GOT3 (cell line): ENCODE results near the gene DISC1.
"Not testable (repeated sequence)": the region's sequence is repeated elsewhere in the genome, so short reads cannot be mapped to it uniquely, and the experiment has no call there.

Source experiments
- DNase-seq: peaks from one replicate; lab custom pipeline; 2025; ENCODE audit warnings: mixed read lengths; lab: John Stamatoyannopoulos, UW

Gene DISC1

DNA sequence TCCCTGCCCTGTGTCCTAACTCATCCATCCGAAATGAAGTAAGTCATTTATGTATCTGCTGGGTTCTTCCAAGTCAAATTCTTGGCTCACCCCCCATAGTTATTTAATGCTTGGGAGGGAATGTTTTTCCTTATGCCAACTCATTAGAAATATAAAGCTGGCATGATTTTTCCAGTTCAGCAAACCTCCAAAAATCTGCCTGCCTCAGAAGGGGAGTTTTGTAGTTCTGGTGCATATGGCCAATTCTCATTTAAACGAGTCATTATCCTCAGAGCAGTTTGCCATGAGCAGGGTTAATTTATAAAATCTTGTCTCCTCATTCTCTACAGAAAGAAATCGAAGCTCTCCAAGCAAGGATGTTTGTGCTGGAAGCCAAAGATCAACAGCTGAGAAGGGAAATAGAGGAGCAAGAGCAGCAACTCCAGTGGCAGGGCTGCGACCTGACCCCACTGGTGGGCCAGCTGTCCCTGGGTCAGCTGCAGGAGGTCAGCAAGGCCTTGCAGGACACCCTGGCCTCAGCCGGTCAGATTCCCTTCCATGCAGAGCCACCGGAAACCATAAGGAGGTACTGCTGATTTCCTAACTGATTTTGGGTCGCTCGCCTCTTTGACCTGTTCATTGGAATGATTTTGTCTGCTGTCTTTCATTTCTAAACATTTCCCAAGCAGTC is 144.1 kb downstream of the DISC1 start:
- no peak for DNase-seq

DNA sequence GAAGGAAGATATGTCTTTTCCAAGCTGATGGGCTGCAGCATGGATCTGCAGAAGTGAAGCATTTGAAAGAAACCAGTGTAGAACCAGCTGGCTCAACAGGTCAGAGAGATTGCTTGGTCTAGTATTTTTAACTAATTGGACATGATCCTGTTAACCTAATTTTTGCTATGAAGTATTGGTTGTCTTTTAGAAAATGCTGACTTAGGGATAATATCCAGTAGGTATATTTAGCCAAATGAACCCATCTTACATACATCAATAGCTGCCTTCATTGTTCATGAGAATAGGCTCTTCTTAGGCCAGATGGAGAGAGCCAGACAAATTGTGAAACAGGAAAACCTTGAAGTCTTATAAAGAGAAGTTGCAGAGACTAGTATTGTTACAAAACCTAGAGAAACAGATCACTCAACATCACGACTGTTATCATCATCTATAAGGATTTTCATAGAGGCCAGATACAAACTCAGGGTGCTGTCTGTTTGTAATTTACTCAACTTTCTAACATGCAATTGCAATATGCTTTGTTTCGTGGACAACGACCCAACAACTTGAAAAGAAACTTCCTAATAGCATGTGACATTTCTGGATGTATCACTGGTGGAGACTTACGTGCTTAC is 148.2 kb downstream of the DISC1 start:
- DNase-seq: no peak

DNA sequence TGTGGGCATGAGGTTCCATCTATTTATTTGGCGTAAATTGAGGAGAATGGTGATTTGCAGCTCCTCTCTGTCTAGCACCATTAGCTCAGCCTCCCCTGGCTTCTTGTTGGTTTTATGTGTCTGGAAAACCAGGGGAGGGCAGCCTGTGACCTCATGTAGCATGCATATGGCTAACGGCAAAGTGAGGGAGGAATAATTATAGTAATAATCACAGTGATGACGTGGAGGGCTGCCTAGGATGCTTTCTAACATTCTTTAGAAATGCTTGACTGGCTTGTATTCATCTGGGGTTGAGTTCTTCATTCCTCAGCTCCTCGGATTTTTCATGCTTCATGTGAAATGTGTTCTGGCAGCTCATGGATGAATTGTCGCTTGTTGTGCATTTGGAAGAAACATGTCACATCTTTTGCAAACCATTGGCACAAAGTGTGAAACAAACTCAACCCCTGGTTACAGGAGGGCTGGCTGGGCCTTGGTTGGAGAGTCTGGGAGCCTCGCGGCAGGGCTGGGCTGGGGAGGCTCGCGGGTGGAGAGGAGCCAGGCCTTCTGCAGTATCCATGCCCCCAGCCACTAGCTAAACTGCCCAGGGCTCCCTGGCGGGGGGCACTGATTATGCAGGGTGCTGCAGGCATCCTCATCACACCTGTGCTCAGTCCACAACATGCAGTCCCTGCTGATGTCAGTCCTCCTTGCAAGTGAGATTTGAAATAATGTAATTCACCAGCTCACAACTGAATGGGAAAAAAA is 149.6 kb downstream of the DISC1 start:
- no peak for DNase-seq

DNA sequence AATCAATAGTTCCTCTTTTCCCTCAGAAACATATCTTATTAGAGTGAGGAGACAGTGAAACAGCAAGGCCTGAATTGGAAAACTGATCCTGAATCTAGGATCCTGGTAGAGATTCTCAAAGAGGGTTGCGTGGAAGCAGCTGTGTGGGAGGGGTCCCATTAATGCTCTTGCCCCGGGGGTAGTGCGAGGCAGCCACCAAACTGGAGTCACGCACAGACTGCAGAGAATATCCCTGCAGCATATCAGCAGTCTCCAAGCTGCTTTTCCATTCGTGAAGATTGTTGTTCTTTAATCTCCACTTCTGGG is 150.1 kb downstream of the DISC1 start:
- no peak for DNase-seq

DNA sequence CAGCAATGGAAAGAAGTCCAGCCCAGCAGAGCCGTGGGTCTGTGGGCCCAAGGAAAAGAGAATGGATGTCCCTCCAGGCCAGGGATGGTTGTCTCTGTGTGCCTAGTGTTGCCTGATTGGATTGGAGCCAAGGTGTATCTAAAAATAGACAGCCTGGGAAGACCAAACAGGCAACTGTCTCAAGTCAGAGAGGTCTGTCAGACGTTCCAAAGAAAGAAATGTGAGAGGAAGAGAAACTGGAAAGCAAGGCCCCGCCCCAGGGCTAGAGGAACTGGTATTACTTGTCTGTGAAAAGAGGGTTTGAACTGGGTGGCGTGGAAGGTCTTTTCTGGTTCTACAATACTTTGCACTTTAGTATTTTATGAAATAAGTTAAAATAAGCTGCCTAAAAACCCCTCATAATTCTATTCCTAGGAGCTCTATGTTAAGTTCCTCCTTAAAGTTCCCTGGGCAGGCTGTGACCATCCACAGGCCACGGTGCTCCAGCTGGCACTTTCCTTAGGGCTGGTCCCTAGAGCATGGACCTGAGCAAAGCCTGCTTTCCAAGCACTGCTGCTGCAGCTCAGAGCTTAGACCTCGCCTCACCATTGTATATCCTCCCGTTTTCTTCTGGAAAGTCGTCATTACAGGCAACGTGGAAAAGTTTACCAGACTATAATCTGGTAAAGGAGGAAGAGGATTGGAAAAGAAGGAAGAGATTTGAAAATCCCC is 151.6 kb downstream of the DISC1 start:
- no peak for DNase-seq

DNA sequence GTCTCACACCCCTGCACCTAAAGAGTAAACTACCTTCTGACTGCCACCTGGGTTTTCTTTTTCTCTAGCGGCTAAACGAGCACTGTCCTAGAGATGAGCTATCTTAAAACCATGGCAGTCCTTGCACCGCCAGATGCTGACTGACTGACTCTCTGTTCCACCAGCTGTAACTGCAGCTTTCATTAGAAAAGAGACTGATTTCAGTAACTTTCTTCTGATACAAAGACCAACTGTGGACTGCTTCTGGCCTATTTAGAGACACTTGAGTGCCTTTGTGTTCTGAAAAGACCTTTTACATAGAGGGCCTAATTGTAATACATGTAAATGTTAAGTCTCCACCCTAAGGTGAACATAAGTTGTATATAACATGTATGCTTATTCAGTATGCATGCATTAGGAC is 152.5 kb downstream of the DISC1 start:
- no peak for DNase-seq

DNA sequence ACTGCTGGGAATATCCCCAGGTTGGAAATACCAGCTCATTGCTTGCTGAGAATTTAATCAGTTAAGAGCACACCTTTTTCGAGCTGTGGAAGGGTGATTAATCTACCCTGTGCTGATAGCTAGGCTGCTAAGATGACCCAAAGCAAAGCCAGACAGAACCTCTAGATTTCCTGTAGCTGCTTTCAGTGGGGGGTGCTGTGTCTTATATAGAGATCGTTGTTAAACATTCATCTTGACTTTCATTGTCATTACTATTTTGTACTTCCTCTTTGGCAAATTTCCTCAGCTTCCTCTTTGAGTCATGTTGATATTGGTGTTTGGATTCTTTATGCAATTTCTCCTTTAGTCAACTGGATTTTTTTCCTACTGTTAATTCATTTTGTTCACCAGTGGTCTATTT is 155.3 kb downstream of the DISC1 start:
- no peak for DNase-seq

DNA sequence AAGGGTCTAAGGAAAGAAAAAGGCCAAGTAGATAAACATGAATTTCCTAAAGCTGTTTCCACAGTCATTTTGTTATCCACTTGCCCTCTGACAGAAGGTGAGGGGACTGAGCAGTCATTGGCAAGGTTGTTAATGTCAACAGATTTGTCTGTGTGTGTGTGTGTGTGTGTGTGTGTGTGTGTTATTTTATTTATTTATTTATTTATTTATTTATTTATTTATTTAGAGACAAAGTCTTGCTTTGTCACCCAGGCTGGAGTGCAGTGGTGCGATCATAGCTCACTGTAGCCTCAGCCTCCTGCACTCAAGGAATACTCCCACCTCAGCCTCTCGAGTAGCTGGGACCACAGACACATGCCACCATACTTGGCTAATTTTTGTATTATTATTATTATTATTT is 158.5 kb downstream of the DISC1 start:
- DNase-seq: not testable (repeated sequence)

DNA sequence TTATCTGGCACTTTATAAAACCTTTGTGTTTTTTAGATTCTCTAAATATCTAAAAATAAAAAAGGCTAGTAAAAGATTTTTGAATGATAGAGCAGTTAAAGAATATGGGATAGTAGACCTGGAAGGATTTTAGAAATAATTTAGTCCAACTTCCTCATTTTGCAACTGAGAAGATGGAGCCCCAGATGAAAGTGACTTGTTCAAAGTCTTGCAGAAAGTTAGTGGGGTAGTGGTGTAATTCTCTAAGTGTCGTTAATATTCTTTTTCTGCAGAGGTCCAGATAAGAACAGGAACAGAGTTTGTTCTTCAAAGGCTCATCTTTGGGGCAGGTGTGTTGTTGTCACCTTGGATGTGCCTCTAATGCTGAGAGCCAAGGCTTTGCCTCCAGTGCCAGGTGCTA is 159.5 kb downstream of the DISC1 start:
- DNase-seq: no peak

DNA sequence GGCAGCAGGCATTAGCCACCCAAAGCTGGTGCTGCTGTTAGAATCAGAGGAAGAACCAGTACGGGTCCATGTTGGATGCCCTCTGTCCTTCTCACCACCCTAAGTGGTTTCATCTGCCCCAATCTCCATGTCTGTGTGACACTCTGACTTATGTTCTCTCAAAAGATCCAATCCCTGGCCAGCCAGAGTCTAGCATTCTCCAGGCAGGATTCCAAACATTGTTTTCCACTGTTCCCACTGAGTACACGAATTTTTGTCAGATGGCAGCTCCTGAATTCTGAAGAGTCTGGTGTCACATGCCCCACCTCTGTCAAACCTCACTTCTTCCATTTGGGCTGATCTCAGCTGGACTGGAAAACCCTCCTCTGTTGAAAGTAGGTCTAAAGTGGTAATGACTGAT is 166.0 kb downstream of the DISC1 start:
- DNase-seq: no peak

DNA sequence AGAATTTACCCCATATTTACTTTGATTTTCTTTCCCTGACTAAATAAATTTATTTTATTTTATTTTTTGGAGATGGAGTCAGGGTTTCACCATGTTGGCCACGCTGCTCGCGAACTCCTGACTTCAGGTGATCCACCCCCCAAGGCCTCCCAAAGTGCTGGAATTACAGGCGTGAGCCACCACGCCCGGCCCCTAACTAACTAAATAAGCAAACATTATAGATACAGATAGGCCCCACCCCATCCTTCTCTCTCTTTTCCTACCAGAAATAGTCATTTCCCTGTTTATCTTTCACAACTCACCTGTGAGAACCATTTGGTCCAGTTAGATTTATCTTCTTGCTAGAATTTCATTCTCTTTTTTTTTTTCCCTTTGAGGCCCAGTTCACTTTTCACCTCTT is 167.3 kb downstream of the DISC1 start:
- DNase-seq: no peak

DNA sequence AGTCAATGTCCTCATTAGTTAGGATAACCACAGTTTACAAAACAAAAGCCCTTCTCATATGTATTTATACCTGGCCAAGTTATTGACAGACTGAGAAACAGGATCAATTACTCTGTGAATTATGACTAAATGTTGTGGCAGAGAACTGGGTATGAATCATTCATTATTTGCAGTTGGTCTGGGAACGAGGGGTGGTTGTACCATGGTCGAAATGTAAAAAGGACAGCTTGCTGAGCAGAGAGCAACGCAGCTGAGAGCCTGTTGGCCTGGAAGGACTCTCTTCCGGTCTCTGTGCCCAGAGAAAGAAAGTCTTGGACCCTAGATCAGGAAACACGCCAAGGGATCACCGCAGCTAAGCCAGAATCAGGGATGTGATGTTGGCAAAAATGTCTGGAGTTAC is 169.6 kb downstream of the DISC1 start:
- DNase-seq: no peak

DNA sequence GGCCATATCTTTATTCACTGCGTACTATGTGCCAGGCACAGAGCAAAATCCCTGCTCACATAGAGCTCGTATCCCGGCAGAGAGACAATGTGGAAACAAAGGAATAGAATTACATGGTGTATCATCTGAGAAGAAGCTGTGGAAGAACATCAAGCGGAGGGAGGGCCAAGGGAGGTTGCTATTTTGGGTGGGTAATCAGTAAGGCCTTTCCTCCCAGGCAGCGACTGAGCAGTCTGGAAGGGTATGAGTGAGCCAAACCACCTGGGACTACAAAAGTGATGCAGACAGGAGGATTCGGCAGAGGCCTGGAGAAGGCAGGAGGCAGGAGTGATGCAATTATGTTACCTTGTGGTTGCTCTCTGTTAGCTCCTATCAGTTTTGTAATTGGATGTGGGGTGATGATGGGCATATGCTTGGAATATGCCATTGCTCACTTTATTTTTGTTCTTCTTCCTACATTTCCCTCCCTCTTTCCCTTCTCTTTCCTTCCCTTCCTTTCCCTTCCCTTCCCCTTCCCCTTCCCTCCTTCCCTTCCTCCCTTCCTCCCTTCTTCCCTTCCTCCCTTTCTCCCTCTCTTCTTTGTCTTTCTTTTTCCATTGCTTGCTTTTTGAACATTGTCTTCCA is 172.9 kb downstream of the DISC1 start:
- DNase-seq: no peak

DNA sequence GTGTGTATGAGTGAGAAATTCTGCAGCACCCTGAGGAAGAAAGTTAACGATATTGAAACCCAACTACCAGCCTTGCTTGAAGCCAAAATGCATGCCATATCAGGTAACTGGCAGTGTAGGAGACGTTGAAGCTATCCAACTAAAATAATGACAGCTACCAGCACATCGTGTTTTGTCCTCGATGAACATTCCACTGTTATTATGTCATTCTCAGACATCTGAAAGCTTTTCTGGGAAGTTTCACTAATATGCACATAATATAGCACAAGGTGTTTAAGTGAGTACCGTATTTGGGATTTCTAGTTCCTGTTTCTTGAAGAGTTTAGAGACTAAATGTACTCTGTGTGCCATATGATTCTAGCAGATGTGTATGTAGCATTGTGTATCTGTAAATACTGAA is 173.5 kb downstream of the DISC1 start:
- DNase-seq: no peak

DNA sequence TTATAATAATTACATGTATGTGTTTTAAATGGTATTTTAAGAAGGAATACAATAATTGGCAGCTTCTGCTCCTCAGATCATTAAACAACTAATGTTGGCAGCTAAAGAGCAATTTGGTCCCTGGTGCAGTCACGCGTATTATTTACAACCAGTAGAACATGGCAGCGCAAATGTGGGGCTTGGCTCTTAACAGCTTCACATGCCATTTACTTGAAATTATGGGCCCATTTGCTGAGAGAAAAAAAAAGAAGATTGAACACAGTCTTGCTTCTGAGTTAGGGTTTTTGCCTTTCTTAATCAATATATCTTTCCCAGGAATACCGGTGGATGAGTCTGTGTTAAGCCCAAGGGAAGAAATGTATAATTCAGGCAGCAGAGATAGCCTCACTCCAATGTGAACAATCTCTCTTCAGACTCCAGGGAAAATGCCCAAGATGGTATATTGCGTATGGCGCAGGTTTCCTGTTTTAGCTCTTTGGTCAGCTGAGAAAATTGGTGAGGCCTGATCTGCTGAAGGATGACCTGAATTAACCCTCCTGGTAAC is 174.5 kb downstream of the DISC1 start:
- DNase-seq: no peak

DNA sequence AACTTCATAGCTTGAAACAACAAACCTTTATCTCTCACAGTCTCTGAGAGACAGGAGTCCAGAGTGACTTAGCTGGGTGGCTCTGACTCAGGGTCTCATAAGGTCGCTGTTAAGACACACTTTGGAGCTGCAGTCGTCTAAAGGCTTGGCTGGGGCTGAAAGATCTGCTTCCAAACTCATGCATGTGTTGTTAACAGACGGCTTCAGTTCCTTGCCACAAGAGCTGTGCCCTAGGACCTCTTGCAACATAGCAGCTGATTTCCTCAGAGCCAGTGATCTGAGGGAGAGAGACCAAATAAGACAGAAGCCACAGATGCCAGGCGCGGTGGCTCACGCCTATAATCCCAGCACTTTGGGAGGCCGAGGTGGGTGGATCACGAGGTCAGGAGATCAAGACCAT is 176.8 kb downstream of the DISC1 start:
- DNase-seq: no peak

DNA sequence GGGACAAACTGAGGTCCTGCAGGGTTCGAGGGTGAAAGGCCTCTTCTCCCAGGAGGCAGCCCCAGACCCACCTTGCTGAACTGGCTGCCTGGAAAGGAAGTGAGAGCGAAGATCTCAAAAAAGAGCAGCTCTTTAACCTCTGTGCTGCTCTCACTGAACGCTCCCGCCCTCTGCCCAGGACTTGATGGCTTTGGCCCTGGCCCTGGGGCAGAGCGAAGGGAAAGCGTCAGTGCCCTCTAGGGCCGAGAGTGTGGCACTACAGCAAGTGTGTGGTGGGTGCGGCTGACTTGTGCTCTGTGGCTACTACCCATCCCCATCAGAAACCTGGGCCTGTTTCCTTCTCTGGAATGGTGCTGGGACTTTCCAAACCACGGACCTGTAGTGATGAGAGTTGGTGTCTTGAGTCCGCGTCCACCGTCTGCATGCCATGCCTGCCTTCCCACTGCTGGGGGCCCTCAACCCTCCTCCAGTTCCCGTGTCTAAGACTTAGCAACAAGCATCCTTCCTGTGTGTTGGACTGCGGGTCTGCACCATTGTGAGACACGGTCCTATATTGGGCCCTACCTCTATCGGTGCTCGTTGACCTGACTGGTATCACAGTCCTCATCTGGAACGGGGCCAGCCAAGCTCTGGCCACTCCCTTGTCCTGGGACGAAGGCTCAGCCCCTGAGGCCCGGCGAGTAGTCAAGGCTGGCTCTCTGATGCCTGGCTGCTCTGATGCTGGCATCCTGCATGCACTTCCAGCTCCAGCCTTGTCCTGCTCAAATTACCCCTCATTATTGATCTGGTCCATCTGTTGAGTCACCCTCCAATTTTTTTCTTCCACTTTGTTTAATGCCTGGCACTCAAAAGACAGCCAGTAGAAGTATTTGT is 180.3 kb downstream of the DISC1 start:
- no peak for DNase-seq

DNA sequence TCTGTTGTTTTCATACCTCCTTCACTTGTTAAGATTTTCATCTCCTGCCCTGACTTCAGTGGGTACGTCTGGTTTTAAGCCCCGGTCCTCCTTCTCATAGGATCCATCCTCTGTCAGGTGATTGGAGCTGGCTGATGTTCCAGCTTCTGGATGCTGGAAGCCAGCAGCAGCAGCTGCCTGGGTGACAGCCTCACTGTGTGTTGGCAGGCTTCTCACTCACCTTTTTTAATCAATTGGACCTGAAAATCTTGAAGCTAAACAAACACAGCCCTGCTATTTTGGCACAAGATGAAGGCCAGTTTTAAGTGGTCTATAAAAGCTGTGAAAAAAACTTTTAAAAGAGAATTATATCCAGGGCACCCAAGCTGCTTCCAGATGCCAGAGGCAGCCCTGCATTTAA is 181.0 kb downstream of the DISC1 start:
- DNase-seq: no peak

DNA sequence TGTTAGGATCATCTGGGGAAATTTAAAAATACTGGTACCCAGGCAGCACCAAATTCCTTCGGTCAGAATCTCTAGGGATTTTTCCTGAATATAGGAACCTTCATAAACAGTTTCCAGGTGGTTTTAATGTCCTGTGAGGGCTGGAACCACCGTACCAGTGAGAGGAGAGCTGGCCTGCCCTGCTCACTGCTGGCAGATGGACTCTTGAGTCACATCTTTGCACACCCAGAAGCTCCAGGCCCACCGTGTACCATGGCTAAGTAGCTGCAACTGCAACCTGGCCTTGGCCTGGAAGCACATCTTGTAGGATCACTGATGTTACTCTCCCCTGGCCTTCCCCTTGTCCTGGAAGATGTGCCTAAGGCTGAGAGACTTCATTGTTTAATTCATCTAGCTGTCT is 181.5 kb downstream of the DISC1 start:
- no peak for DNase-seq

DNA sequence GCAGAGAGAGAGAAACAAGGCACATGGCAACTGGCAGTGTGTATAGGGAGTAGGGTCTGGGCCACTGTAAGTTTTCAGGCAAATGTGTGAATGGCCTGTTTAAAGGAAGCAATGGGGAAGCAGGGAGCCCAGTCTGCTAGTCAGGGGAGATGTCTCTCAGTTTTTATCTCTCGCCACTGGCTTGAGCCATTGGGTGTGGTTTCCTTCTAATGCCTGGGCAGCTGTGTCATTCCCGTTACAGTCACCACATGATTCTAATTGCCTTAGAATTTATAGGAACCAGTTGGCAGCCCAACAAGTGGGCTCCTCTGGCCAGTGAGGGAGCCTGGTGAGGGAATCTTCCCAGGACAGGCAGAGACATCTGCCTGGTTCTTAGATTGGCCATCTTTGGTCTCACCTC is 182.4 kb downstream of the DISC1 start:
- DNase-seq: peak; percentile 56

DNA sequence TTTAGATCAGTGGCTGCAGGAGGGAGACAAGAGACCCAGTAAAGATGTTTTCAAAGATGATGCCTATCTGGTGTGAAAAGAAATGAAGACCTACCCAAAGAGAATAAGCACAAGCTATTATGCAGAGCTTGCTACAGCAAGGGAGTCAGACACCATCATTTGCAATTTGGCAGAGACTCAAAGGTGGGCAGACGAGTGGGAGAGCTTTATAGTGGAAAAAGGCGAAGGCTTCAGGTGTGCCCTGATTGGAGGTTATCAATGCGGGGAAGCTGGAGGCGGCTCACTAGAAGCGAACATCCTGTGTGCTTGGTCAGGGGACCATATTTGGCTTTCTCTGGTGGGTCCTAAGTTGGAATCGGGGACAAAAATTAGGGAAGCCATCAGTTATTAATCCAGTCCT is 183.8 kb downstream of the DISC1 start:
- no peak for DNase-seq
